ENCODE results near the gene GALNT5.

Gene GALNT5

GRCh38 chr2:157238296-157238695 lies 19.2 kb upstream of the GALNT5 start:
- no peak for FAIRE-seq
- DNase-seq (ENCODE audit: insufficient read length, low spot score): no peak
- TF ChIP-seq CTCF (IDR thresholded peaks at IDR 0.05; ENCODE audit: insufficient read depth, missing control alignments): no peak

DNA sequence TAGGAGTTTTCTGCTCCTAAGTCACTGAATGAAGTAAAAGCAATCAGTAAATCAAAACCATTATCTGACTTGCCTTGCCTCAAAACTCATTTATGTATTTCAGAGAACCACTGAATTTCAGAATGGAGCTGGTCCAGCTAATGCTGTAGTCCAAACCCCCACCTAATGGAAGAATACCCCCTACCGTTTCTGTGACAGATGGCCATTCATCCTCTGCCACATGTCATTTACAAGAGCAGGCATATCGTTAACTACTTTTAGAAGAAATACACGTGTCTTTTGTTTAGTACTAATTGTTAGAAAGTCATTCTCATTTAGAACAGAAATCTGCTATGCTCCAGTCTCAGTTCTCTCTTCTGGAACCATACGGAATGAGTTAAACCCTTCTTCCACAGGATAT lies 12.8 kb upstream of the GALNT5 start:
- no peak for TF ChIP-seq CTCF (IDR thresholded peaks at IDR 0.05; ENCODE audit: insufficient read depth, missing control alignments)
- FAIRE-seq: no peak
- no peak for DNase-seq (ENCODE audit: insufficient read length, low spot score)

DNA sequence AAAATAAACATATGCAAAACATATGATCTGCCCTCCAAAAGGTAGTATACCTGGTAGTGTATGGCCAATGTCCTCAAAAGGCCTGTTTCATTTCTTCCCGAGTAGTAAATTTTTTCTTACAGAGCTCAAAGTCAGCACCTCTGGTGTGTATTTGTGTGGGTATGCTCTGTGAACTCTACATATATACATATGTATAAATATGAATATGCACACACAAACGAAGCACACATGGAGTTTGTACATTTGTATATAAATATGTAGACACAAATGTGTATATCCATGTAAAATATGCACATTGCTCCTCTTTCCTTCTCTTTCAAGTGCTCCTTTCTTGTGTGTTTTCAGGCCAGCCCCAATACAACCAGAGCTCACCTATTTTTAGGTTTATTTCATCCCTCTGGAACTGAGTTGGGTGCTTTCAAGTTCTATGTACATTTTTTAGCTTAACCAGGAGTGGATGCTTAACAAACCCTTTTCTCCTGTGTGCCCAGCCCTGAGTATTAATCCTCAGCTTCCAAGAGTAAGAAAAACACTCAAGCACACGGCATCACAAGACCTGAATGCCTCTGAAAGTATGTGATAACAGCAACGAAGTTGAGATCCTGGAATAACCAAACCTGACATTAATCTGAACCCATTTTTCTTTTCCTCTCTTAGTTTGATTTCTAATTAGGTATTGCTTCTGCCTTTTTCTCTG lies 12.2 kb upstream of the GALNT5 start:
- TF ChIP-seq CTCF (IDR thresholded peaks at IDR 0.05; ENCODE audit: insufficient read depth, missing control alignments): no peak
- FAIRE-seq (no peak), DNase-seq (ENCODE audit: insufficient read length, low spot score) (no peak)

GRCh38 chr2:157245846-157246764 lies 11.4 kb upstream of the GALNT5 start:
- DNase-seq (ENCODE audit: insufficient read length, low spot score) (no peak), FAIRE-seq (no peak)

DNA sequence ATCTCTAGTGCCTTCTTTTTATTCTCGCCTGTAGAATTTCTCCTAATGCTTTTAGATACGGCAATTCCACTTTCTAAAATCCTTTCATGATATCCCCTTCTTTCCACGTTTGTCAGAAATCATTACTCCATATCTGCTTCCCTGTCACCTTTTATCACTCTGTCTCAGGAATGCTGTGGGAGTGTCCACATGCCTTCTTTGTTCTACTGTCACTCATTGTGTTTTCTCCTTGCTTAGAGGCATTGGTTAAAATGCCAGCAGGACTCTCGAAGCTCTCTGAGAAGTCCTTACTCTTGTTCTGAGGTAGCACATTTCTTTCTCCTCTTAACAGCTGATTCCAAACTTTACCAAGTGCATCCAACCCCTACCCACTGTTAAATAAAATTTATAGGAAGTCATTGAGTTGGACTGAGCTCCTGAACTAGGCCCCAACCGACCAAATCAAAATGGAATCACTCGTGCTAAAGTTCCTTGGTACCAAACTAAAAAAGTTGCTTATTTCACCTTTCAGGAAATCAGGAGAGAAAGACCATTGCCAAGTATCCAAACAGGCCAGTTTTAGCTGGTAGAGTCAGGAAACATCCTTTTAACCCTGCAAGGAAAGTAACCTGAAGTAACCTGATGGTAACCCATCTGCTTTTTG lies 10.6 kb upstream of the GALNT5 start:
- FAIRE-seq (no peak), DNase-seq (ENCODE audit: insufficient read length, low spot score) (no peak)
- TF ChIP-seq CTCF (IDR thresholded peaks at IDR 0.05; ENCODE audit: insufficient read depth, missing control alignments): no peak

More at GRCh38 chr2:157245846-157246764, 11.4 kb upstream of the GALNT5 start:
- TF ChIP-seq CTCF (IDR thresholded peaks at IDR 0.05; ENCODE audit: insufficient read depth, missing control alignments): no peak

GRCh38 chr2:157250836-157251235 lies 6.7 kb upstream of the GALNT5 start:
- no peak for TF ChIP-seq CTCF (IDR thresholded peaks at IDR 0.05; ENCODE audit: insufficient read depth, missing control alignments)
- DNase-seq (ENCODE audit: insufficient read length, low spot score) (no peak), FAIRE-seq (no peak)
